Endothelial cell (in vitro differentiated cells): ENCODE measurements around the gene ANO9. TPM values are rescaled to one million over a fixed set of nuclear protein-coding genes. Genes with fewer than 3 reads are reported as not detected.

Experiments used
- DNase-seq: peaks from one replicate; pipeline ENCODE4 v3.0.0; 2021; ENCODE audit warnings: low spot score
- H3K27ac Mint-ChIP-seq: one replicate; pipeline ENCODE4 v1.8.0; 2021; ENCODE audit warnings: mixed read lengths, inconsistent platforms; ENCODE audit not compliant: unreplicated experiment
- H3K27me3 Mint-ChIP-seq: one replicate; pipeline ENCODE4 v1.8.0; 2021; ENCODE audit warnings: mild to moderate bottlenecking, moderate library complexity, mixed read lengths, inconsistent platforms; ENCODE audit not compliant: unreplicated experiment
- H3K36me3 Mint-ChIP-seq: one replicate; pipeline ENCODE4 v1.8.0; 2021; ENCODE audit warnings: mild to moderate bottlenecking, low read depth, mixed read lengths, inconsistent platforms; ENCODE audit not compliant: unreplicated experiment
- H3K4me1 Mint-ChIP-seq: one replicate; pipeline ENCODE4 v1.8.0; 2021; ENCODE audit warnings: mild to moderate bottlenecking, mixed read lengths, inconsistent platforms; ENCODE audit not compliant: unreplicated experiment
- H3K4me3 Mint-ChIP-seq: one replicate; pipeline ENCODE4 v1.8.0; 2021; ENCODE audit warnings: mild to moderate bottlenecking, mixed read lengths, inconsistent platforms; ENCODE audit not compliant: unreplicated experiment
- H3K9me3 Mint-ChIP-seq: one replicate; pipeline ENCODE4 v1.8.0; 2021; ENCODE audit warnings: mixed read lengths, inconsistent platforms; ENCODE audit not compliant: unreplicated experiment
- CTCF ChIP-seq: fragments of 200-600 bp; sonication (generic); IDR thresholded peaks from one replicate; pipeline ENCODE4 v1.5.0; 2021; ENCODE audit warnings: antibody characterized with exemption; ENCODE audit not compliant: unreplicated experiment
- total RNA-seq: library from RNA; stranded (reverse); fragmentation: NEBNext Ultra II Directional; extraction: Animal tissue kit (Norgen Biotek cat#: 25700); gene quantifications from one replicate; pipeline ENCODE4 v1.2.1, GENCODE V29; 2021; ENCODE audit not compliant: unreplicated experiment

ANO9 gene
- total RNA-seq, 1 donor from 2014 or later = 0.41 TPM

- H3K9me3 Mint-ChIP-seq = no peaks in the 10 kb centered on the region
- peaks cover 4% of the 10 kb centered on the region for H3K36me3 Mint-ChIP-seq
- H3K27ac Mint-ChIP-seq = no peak overlapping the region
- no peaks in the 10 kb centered on the region for H3K4me1 Mint-ChIP-seq
- TF ChIP-seq CTCF = no peak
- peaks cover 10% of the 10 kb centered on the region for H3K27me3 Mint-ChIP-seq
- H3K4me3 Mint-ChIP-seq = no peak overlapping the region
- no peak for DNase-seq
These were observed 47.2 kb upstream of the ANO9 start for GRCh38 chr11:488992-489391.

GRCh38 chr11:488579-488978 is 46.8 kb upstream of the ANO9 start:
- no peak overlapping the region for H3K27ac Mint-ChIP-seq
- no peaks in the 10 kb centered on the region for H3K9me3 Mint-ChIP-seq
- DNase-seq = no peak
- H3K36me3 Mint-ChIP-seq = peaks cover 4% of the 10 kb centered on the region
- H3K4me1 Mint-ChIP-seq = no peaks in the 10 kb centered on the region
- no peak overlapping the region for H3K4me3 Mint-ChIP-seq
- no peak for TF ChIP-seq CTCF
- peaks cover 10% of the 10 kb centered on the region for H3K27me3 Mint-ChIP-seq

- DNase-seq = no peak
- H3K36me3 Mint-ChIP-seq = peaks cover 8% of the 10 kb centered on the region
These were observed 46.3 kb upstream of the ANO9 start for GRCh38 chr11:488062-488461.

GRCh38 chr11:487571-488021 is 45.8 kb upstream of the ANO9 start:
- H3K4me1 Mint-ChIP-seq = no peaks in the 10 kb centered on the region
- no peak for DNase-seq
- no peaks in the 10 kb centered on the region for H3K9me3 Mint-ChIP-seq

More at GRCh38 chr11:488062-488461, 46.3 kb upstream of the ANO9 start:
- Mint-ChIP-seq H3K4me3 (no peak overlapping the region), H3K27ac (no peak overlapping the region), H3K9me3 (no peaks in the 10 kb centered on the region), H3K4me1 (no peaks in the 10 kb centered on the region), H3K27me3 (peaks cover 7% of the 10 kb centered on the region)
- no peak for TF ChIP-seq CTCF

GRCh38 chr11:486189-486588 is 44.4 kb upstream of the ANO9 start:
- H3K27me3 Mint-ChIP-seq = peaks cover 7% of the 10 kb centered on the region
- H3K4me3 Mint-ChIP-seq = no peak overlapping the region
- TF ChIP-seq CTCF = no peak
- peaks cover 11% of the 10 kb centered on the region for H3K36me3 Mint-ChIP-seq
- no peaks in the 10 kb centered on the region for H3K9me3 Mint-ChIP-seq
- no peak overlapping the region for H3K27ac Mint-ChIP-seq
- DNase-seq = no peak
- H3K4me1 Mint-ChIP-seq = no peaks in the 10 kb centered on the region

More at GRCh38 chr11:487571-488021, 45.8 kb upstream of the ANO9 start:
- Mint-ChIP-seq H3K27ac (no peak overlapping the region), H3K36me3 (peaks cover 8% of the 10 kb centered on the region), H3K4me3 (no peak overlapping the region), H3K27me3 (peaks cover 7% of the 10 kb centered on the region)
- TF ChIP-seq CTCF = no peak
